ENCODE results near the gene CST3. TPM values are rescaled to one million over a fixed set of nuclear protein-coding genes. Genes with fewer than 3 reads are reported as not detected.

CST3 gene
- total RNA-seq, 1 experiment from 2014 or later = 331 TPM

DNA sequence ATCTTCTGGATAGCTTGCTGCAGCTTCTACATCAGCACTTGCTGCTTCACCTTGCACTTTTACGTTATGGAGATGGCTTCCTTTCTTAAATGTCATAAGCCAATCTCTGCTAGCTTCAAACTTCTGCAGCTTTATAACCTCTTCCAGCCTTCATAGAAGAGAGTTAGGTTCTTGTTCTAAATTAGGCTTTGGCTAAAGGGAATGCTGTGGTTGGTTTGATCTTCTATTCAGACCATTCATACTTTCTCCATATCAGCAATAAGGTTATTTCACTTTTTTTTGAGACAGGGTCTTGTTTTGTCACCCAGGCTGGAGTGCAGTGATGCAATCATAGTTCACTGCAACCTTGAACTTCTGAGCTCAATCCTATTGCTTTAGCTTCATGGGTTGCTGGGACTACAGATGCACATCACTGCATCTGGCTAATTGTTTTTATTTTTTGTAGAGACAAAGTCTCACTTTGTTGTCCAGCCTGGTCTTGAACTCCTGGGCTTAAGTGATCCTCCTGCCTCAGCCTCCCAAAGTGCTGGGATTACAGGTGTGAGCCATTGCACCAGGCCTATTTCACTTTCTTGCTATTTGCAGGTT is 12.2 kb upstream of the CST3 start:
- Histone ChIP-seq H3K9me3 (ENCODE audit: low read length) (no peaks in the 10 kb centered on the region), H4K20me1 (ENCODE audit: low read length) (no peaks in the 10 kb centered on the region), H3K4me1 (ENCODE audit: insufficient read depth, low read length) (no peaks in the 10 kb centered on the region), H3K27me3 (ENCODE audit: low read length) (no peaks in the 10 kb centered on the region), H3K4me3 (ENCODE audit: low read length) (no peak overlapping the region), H2AFZ (ENCODE audit: low read length) (no peak overlapping the region), H3K79me2 (ENCODE audit: low read length) (no peaks in the 10 kb centered on the region), H3K36me3 (ENCODE audit: low read depth, low read length) (no peaks in the 10 kb centered on the region), H3K4me2 (ENCODE audit: low read length) (no peak overlapping the region), H3K9me2 (replicated peaks; ENCODE audit: low read length) (no peaks in the 10 kb centered on the region), H3K9ac (ENCODE audit: low read length) (no peak overlapping the region), H3K27ac (ENCODE audit: low read length) (no peak overlapping the region), H3F3A (ENCODE audit: low read length, unreplicated experiment) (no peaks in the 10 kb centered on the region)
- ATAC-seq (no peak), DNase-seq (no peak)
- ChIA-PET POLR2A (ENCODE audit: unreplicated experiment) (no interaction called here), CTCF (no interaction called here)
- intact Hi-C loops (cut with micrococcal nuclease) = no loop called here
- TF ChIP-seq, protein P1, sequence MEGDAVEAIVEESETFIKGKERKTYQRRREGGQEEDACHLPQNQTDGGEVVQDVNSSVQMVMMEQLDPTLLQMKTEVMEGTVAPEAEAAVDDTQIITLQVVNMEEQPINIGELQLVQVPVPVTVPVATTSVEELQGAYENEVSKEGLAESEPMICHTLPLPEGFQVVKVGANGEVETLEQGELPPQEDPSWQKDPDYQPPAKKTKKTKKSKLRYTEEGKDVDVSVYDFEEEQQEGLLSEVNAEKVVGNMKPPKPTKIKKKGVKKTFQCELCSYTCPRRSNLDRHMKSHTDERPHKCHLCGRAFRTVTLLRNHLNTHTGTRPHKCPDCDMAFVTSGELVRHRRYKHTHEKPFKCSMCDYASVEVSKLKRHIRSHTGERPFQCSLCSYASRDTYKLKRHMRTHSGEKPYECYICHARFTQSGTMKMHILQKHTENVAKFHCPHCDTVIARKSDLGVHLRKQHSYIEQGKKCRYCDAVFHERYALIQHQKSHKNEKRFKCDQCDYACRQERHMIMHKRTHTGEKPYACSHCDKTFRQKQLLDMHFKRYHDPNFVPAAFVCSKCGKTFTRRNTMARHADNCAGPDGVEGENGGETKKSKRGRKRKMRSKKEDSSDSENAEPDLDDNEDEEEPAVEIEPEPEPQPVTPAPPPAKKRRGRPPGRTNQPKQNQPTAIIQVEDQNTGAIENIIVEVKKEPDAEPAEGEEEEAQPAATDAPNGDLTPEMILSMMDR (conservative IDR thresholded peaks at IDR 0.05; ENCODE audit: low read depth, low read length) = no peak
- TF ChIP-seq EZH2 (IDR thresholded peaks at IDR 0.05; ENCODE audit: low read length, unreplicated experiment) (no peak), EZH2phosphoT487 (IDR thresholded peaks at IDR 0.05; ENCODE audit: borderline replicate concordance, low read length) (no peak)
- BruUV-seq (replicated peaks) = no TSS peak

DNA sequence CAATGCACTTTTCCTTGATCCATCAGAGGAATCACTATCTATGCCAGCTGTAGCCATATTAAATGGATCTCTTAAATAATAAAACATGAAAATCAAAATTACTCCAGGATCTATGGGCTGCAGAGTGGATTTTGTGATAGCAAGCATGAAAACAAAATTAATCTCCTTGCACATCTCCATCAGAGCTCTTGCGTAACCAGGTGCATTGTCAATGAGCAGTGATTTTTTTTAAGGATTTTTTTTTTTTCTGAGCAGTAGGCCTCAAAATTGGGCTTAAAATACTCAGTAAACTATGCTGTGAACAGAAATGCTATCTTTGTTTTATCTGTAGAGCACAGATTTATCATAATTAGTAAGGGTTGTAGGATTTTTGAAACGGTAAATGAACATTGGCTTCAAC is 11.5 kb upstream of the CST3 start:
- Histone ChIP-seq H2AFZ (ENCODE audit: low read length) (no peak overlapping the region), H3K9me3 (ENCODE audit: low read length) (no peaks in the 10 kb centered on the region), H3K9ac (ENCODE audit: low read length) (no peak overlapping the region), H3K4me3 (ENCODE audit: low read length) (no peak overlapping the region), H3F3A (ENCODE audit: low read length, unreplicated experiment) (no peaks in the 10 kb centered on the region), H3K4me2 (ENCODE audit: low read length) (no peak overlapping the region), H3K27me3 (ENCODE audit: low read length) (no peaks in the 10 kb centered on the region), H3K36me3 (ENCODE audit: low read depth, low read length) (no peaks in the 10 kb centered on the region), H3K4me1 (ENCODE audit: insufficient read depth, low read length) (no peaks in the 10 kb centered on the region), H3K79me2 (ENCODE audit: low read length) (no peaks in the 10 kb centered on the region), H3K27ac (ENCODE audit: low read length) (no peak overlapping the region), H3K9me2 (replicated peaks; ENCODE audit: low read length) (no peaks in the 10 kb centered on the region), H4K20me1 (ENCODE audit: low read length) (no peaks in the 10 kb centered on the region)
- TF ChIP-seq, protein P1 (conservative IDR thresholded peaks at IDR 0.05; ENCODE audit: low read depth, low read length) = no peak
- TF ChIP-seq EZH2 (IDR thresholded peaks at IDR 0.05; ENCODE audit: low read length, unreplicated experiment) (no peak), EZH2phosphoT487 (IDR thresholded peaks at IDR 0.05; ENCODE audit: borderline replicate concordance, low read length) (no peak)
- BruUV-seq (replicated peaks) = no TSS peak
- intact Hi-C loops (cut with micrococcal nuclease) = no loop called here
- DNase-seq (no peak), ATAC-seq (no peak)
- POLR2A ChIA-PET (ENCODE audit: unreplicated experiment) = no interaction called here
- CTCF ChIA-PET = no interaction called here

- Histone ChIP-seq H3K9ac (ENCODE audit: low read length) (no peak overlapping the region), H3F3A (ENCODE audit: low read length, unreplicated experiment) (no peaks in the 10 kb centered on the region), H3K4me1 (ENCODE audit: insufficient read depth, low read length) (peaks cover 7% of the 10 kb centered on the region), H3K27ac (ENCODE audit: low read length) (no peak overlapping the region), H3K9me3 (ENCODE audit: low read length) (no peaks in the 10 kb centered on the region), H3K4me2 (ENCODE audit: low read length) (no peak overlapping the region), H3K79me2 (ENCODE audit: low read length) (no peaks in the 10 kb centered on the region), H3K27me3 (ENCODE audit: low read length) (no peaks in the 10 kb centered on the region), H3K36me3 (ENCODE audit: low read depth, low read length) (no peaks in the 10 kb centered on the region), H3K9me2 (replicated peaks; ENCODE audit: low read length) (no peaks in the 10 kb centered on the region), H4K20me1 (ENCODE audit: low read length) (no peaks in the 10 kb centered on the region), H2AFZ (ENCODE audit: low read length) (no peak overlapping the region), H3K4me3 (ENCODE audit: low read length) (no peak overlapping the region)
- intact Hi-C loops (cut with micrococcal nuclease) = no loop called here
- TF ChIP-seq EZH2 (IDR thresholded peaks at IDR 0.05; ENCODE audit: low read length, unreplicated experiment) = no peak
- TF ChIP-seq, protein P1 (conservative IDR thresholded peaks at IDR 0.05; ENCODE audit: low read depth, low read length) = no peak
- TF ChIP-seq EZH2phosphoT487 (IDR thresholded peaks at IDR 0.05; ENCODE audit: borderline replicate concordance, low read length) = no peak
- ATAC-seq (no peak), DNase-seq (no peak)
- CTCF ChIA-PET = no interaction called here
- BruUV-seq (replicated peaks) = no TSS peak
- POLR2A ChIA-PET (ENCODE audit: unreplicated experiment) = no interaction called here
Observed at GRCh38 chr20:23647346-23647745, 9.6 kb upstream of the CST3 start.
